Immature natural killer cell (primary cell): ENCODE data around the gene A4GALT. TPM values are rescaled to one million over a fixed set of nuclear protein-coding genes. Genes with fewer than 3 reads are reported as not detected.
"Not testable (repeated sequence)": the region's sequence is repeated elsewhere in the genome, so short reads cannot be mapped to it uniquely, and the experiment has no call there.

Experiments
- DNase-seq, 3 donors: peaks; one replicate each; pipeline ENCODE4 v3.0.0; 2022; ENCODE audit warnings: mixed read lengths in 1 of 3
- H3K27ac Mint-ChIP-seq, 6 donors: one replicate each; pipeline ENCODE4 v1.8.0; 2020; ENCODE audit warnings: mixed read lengths in 6 of 6, mild to moderate bottlenecking in 5 of 6, inconsistent platforms in 4 of 6, moderate library complexity in 3 of 6
- H3K27me3 Mint-ChIP-seq, 3 donors: one replicate each; pipeline ENCODE4 v1.8.0; 2020 to 2021; ENCODE audit warnings: low read depth in 3 of 3, mild to moderate bottlenecking in 3 of 3, mixed read lengths in 3 of 3, moderate library complexity in 3 of 3, inconsistent platforms in 1 of 3
- H3K36me3 Mint-ChIP-seq, 3 donors: one replicate each; pipeline ENCODE4 v1.8.0; 2020; ENCODE audit warnings: mixed read lengths in 3 of 3, inconsistent platforms in 2 of 3, mild to moderate bottlenecking in 2 of 3
- H3K4me1 Mint-ChIP-seq, 2 donors: one replicate each; pipeline ENCODE4 v1.8.0; 2020; ENCODE audit warnings: inconsistent platforms in 2 of 2, mild to moderate bottlenecking in 2 of 2, mixed read lengths in 2 of 2, moderate library complexity in 1 of 2
- H3K4me3 Mint-ChIP-seq, 5 donors: one replicate each; pipeline ENCODE4 v1.8.0; 2020; ENCODE audit warnings: mild to moderate bottlenecking in 5 of 5, mixed read lengths in 5 of 5, inconsistent platforms in 3 of 5, moderate library complexity in 3 of 5
- H3K9me3 Mint-ChIP-seq, 6 donors: one replicate each; pipeline ENCODE4 v1.8.0; 2020; ENCODE audit warnings: mild to moderate bottlenecking in 6 of 6, mixed read lengths in 6 of 6, inconsistent platforms in 4 of 6, moderate library complexity in 3 of 6
- polyA plus RNA-seq, 3 donors: library from polyadenylated mRNA; unstranded; fragments of 300-500 nt; fragmentation: Illumina TruSeq; gene quantifications; one replicate each; pipeline ENCODE4 v1.2.3, GENCODE V29; 2021

A4GALT gene, protein sequence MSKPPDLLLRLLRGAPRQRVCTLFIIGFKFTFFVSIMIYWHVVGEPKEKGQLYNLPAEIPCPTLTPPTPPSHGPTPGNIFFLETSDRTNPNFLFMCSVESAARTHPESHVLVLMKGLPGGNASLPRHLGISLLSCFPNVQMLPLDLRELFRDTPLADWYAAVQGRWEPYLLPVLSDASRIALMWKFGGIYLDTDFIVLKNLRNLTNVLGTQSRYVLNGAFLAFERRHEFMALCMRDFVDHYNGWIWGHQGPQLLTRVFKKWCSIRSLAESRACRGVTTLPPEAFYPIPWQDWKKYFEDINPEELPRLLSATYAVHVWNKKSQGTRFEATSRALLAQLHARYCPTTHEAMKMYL
- 1 to 10 TPM in 1 of 3 donors, under 1 TPM in 1, not detected in 1; 0.38 to 1.1 TPM for polyA plus RNA-seq

DNA sequence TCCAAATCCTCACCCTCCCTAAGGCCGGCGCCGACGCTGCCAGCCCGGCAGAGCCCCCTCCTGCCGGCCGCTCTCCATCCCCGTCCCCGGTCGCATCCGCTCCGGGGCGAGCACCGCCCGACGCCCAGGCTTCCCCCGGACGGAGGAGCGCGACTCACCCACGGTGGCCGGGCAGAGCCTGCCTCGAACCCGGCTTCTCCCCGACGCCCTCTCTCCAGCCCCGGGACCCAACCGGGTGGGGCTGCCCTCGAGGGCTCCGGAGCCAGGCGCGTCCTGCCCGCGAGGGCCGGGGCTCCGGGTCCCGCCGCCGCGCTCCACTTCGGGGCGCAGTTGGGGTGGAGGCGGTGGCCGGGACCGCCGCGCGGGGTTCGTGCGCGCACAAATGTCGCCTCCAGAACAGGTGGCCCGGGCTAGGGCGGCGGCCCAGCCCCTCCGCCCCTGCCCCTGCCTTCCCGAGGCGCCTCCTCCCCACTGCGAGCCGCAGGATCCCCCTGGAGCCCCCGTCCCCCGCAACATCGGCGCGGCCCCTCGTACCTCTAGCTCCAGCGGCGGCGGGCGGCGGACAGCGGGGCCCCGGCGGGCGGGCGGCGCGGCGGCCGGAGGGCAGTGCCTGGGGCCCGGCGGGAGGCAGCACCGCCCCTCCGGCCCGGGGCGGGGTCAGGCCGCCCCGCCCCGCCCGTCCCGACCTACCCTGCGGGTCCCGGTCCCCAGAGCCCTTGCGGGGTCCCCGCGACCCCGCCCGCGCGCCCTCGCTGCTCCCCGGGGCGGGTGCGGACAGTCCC is at the start of gene A4GALT:
TSS of gene A4GALT (minus strand) at position 608 of the 782 bp plus-strand sequence. CDS start 26,919 bp downstream, outside the sequence.
- Mint-ChIP-seq H3K4me3 (peak within 1 kb of the TSS; percentile 70 to 83 (median 74)), H3K9me3 (no peaks in the 10 kb centered on the region), H3K36me3 (peaks cover 0 to 6% (median 0%) of the 10 kb centered on the region in 3 donors), H3K27me3 (peaks cover 9 to 28% (median 10%) of the 10 kb centered on the region in 3 donors), H3K27ac (no peak within 1 kb of the TSS), H3K4me1 (peaks cover 8 to 22% of the 10 kb centered on the region in 2 donors)
- DNase-seq: no peak

GRCh38 chr22:42770448-42770726 is 49.7 kb upstream of the A4GALT start:
- no peak for DNase-seq
- Mint-ChIP-seq H3K27me3 (peaks cover 0 to 2% (median 0%) of the 10 kb centered on the region in 3 donors), H3K9me3 (no peaks in the 10 kb centered on the region), H3K4me3 (no peak overlapping the region), H3K36me3 (no peaks in the 10 kb centered on the region), H3K4me1 (no peaks in the 10 kb centered on the region), H3K27ac (no peak overlapping the region)

- Mint-ChIP-seq H3K9me3 (no peaks in the 10 kb centered on the region), H3K36me3 (no peaks in the 10 kb centered on the region), H3K4me3 (no peak overlapping the region), H3K4me1 (no peaks in the 10 kb centered on the region), H3K27ac (no peak overlapping the region), H3K27me3 (peaks cover 0 to 2% (median 0%) of the 10 kb centered on the region in 3 donors)
- DNase-seq: no peak
Observed at GRCh38 chr22:42769574-42770447, 49.1 kb upstream of the A4GALT start.

- peaks cover 0 to 2% (median 0%) of the 10 kb centered on the region in 3 donors for H3K27me3 Mint-ChIP-seq
- no peak overlapping the region for H3K27ac Mint-ChIP-seq
- H3K36me3 Mint-ChIP-seq: no peaks in the 10 kb centered on the region
- DNase-seq: no peak
- no peaks in the 10 kb centered on the region for H3K9me3 Mint-ChIP-seq
- H3K4me3 Mint-ChIP-seq: no peak overlapping the region
- H3K4me1 Mint-ChIP-seq: no peaks in the 10 kb centered on the region
Observed at GRCh38 chr22:42769238-42769573, 48.5 kb upstream of the A4GALT start.

GRCh38 chr22:42768385-42769035 is 47.8 kb upstream of the A4GALT start:
- no peak overlapping the region for H3K4me3 Mint-ChIP-seq
- no peaks in the 10 kb centered on the region for H3K9me3 Mint-ChIP-seq
- no peak overlapping the region for H3K27ac Mint-ChIP-seq
- peaks cover 0 to 2% (median 0%) of the 10 kb centered on the region in 3 donors for H3K27me3 Mint-ChIP-seq
- no peaks in the 10 kb centered on the region for H3K36me3 Mint-ChIP-seq
- DNase-seq: no peak
- no peaks in the 10 kb centered on the region for H3K4me1 Mint-ChIP-seq

- peaks cover 0 to 2% (median 0%) of the 10 kb centered on the region in 3 donors for H3K27me3 Mint-ChIP-seq
- no peaks in the 10 kb centered on the region for H3K36me3 Mint-ChIP-seq
- H3K9me3 Mint-ChIP-seq: no peaks in the 10 kb centered on the region
- H3K27ac Mint-ChIP-seq: no peak overlapping the region
- H3K4me3 Mint-ChIP-seq: no peak overlapping the region
- no peaks in the 10 kb centered on the region for H3K4me1 Mint-ChIP-seq
- DNase-seq: no peak
Observed at GRCh38 chr22:42766860-42767259, 46.2 kb upstream of the A4GALT start.

DNA sequence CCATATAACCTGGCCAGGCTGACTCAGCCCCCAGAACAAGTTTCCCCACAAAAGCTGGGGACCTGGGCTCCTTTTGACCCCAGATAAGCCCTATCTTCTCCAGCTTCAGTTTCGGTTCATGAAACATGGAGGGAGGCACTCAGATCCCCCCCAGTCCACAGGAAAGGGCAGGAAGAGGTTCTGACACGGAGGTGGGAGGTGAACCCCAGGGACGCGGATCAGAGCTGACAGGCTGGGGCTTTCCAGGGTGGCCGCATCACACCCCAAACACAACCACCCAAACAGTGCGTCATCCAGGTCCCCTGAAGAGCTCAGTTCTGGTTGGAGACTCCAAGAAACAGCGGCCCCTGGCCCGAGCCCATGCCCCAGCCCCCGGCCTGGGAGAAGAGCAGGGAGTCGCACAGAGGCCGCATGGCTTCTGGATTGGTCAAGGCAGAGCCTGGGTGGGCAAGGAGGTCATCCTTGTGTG is 44.3 kb upstream of the A4GALT start:
- Mint-ChIP-seq H3K27ac (no peak overlapping the region), H3K4me3 (no peak overlapping the region), H3K4me1 (no peaks in the 10 kb centered on the region), H3K9me3 (no peaks in the 10 kb centered on the region), H3K36me3 (no peaks in the 10 kb centered on the region), H3K27me3 (no peaks in the 10 kb centered on the region)
- DNase-seq: no peak

- Mint-ChIP-seq H3K9me3 (no peaks in the 10 kb centered on the region), H3K27ac (no peak overlapping the region)
Observed at GRCh38 chr22:42763965-42764480, 43.4 kb upstream of the A4GALT start.

DNA sequence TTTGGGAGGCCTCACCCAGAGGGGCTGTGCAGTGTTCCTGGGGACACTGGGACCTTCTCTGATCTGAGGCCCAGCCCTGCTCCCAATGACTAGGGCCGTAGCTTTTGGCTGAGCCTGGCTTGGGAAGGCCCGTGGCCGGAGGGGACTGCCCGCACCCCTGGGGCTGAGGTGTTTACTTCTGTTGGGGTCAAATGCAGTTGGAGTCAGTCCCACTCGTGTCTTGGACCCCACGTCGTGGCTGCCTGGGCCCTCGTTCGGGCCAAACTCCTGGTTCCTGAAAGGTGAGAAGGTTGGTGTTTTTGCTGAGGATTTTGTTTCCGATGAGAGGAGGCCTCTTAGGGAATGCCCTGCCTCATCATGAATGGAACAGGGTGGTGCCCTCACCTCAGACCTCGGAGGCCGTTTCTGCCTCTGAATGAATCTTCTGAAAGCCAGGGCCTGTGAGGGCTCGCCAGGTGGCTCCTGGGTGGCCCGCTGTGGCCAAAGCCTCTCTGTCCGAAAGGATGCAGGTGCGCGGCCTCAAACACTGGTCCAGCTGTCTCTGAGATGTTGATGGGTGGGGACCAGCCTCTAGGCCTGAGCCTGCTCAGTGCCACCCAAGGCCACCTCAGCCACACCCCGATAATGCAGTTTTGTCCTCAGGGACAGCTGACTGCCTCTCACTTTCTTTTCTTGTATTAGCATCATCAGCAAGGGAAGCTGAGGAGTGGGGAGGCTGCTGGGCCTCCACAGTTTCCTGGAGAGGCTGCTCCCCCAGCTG is 40.3 kb upstream of the A4GALT start:
- H3K27me3 Mint-ChIP-seq: peaks cover 0 to 10% (median 2%) of the 10 kb centered on the region in 3 donors
- H3K36me3 Mint-ChIP-seq: no peaks in the 10 kb centered on the region
- H3K4me3 Mint-ChIP-seq: no peak overlapping the region
- no peak overlapping the region for H3K27ac Mint-ChIP-seq
- H3K4me1 Mint-ChIP-seq: no peaks in the 10 kb centered on the region
- no peak for DNase-seq
- no peaks in the 10 kb centered on the region for H3K9me3 Mint-ChIP-seq

More at GRCh38 chr22:42763965-42764480, 43.4 kb upstream of the A4GALT start:
- Mint-ChIP-seq H3K36me3 (no peaks in the 10 kb centered on the region), H3K4me1 (no peaks in the 10 kb centered on the region), H3K27me3 (peaks cover 0 to 2% (median 0%) of the 10 kb centered on the region in 3 donors), H3K4me3 (no peak overlapping the region)
- no peak for DNase-seq

GRCh38 chr22:42758931-42759629 is 38.4 kb upstream of the A4GALT start:
- H3K27me3 Mint-ChIP-seq: peaks cover 0 to 11% (median 2%) of the 10 kb centered on the region in 3 donors
- H3K4me3 Mint-ChIP-seq: no peak overlapping the region
- no peaks in the 10 kb centered on the region for H3K36me3 Mint-ChIP-seq
- no peaks in the 10 kb centered on the region for H3K9me3 Mint-ChIP-seq
- no peaks in the 10 kb centered on the region for H3K4me1 Mint-ChIP-seq
- no peak overlapping the region for H3K27ac Mint-ChIP-seq
- no peak for DNase-seq

GRCh38 chr22:42755553-42755952 is 34.9 kb upstream of the A4GALT start:
- H3K27ac Mint-ChIP-seq: not testable (repeated sequence)
- H3K27me3 Mint-ChIP-seq: peaks cover 0 to 11% (median 4%) of the 10 kb centered on the region in 3 donors

DNA sequence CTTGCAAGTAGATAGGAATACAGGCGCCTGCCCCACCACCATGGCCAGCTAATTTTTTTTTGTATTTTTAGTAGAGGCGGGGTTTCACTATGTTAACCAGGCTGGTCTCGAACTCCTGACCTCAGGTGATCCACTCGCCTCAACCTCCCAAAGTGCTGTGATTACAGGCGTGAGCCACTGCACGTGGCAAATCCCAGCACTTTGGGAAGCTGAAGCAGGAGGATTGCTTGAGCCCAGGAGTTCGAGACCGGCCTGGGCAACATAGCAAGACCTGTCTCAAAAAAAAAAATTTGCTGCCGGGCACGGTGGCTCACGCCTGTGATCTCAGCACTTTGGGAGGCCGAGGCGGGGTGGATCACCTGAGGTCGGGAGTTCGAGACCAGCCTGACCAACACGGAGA is 34.5 kb upstream of the A4GALT start:
- not testable (repeated sequence) for H3K4me3 Mint-ChIP-seq, H3K4me1 Mint-ChIP-seq, H3K36me3 Mint-ChIP-seq, H3K27ac Mint-ChIP-seq, H3K9me3 Mint-ChIP-seq, DNase-seq
- peaks cover 0 to 11% (median 4%) of the 10 kb centered on the region in 3 donors for H3K27me3 Mint-ChIP-seq

More at GRCh38 chr22:42755553-42755952, 34.9 kb upstream of the A4GALT start:
- not testable (repeated sequence) for H3K4me1 Mint-ChIP-seq, DNase-seq, H3K36me3 Mint-ChIP-seq, H3K4me3 Mint-ChIP-seq, H3K9me3 Mint-ChIP-seq
